ENCODE results near the gene LIPC. TPM values are rescaled to one million over a fixed set of nuclear protein-coding genes. Genes with fewer than 3 reads are reported as not detected.

The LIPC gene
- total RNA-seq, result 1 to 10 TPM in 2 of 4 donors, under 1 TPM in 1, not detected in 1; 0.48 to 8.2 (median 2.6) TPM

DNA sequence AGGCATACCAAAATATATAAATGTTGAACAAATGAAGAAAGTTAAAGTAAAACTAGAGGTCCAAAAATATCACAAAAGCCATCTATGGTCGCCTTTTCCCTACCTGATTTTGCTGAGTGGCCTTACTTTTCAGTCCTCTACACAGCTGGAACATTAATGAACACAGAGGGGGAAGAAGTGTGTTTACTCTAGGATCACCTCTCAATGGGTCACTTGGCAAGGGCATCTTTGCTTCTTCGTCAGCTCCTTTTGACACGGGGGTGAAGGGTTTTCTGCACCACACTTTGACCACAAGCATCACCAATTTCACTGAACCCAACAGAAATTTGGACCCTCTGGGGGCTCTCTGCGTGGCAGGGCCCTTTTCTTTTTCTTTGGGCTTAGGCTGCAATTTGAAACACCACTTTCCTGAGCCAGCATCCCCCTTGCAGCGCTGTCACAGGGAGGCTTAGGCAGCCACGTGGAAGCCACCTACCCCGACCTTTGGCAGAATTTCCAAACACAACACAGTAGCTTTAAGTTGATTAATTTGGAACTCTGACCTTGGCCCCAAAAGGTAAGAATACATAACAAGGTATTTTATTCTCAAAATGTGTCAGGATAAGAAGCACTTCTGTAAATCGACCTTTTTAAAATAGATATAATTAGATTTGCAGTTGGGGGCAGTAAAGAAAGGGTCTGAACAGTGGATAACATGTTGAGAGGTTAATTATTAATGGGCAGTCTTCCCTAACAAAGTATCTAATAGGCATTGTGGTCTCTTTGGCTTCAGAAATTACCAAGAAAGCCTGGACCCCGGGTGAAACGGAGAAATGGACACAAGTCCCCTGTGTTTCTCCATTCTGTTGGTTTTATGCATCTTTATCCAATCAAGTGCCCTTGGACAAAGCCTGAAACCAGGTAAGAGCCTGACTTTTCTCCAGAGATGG lies at the start of gene LIPC:
Gene LIPC, plus strand, starts transcription at position 771 of the 929 bp plus-strand sequence. Its CDS starts 42 bp downstream, at position 813.
- intact Hi-C loops (cut with DNase I; ENCODE audit: low total_unique reads), result no loop called here
- Histone ChIP-seq H3K27me3 (no peaks in the 10 kb centered on the region), H3K4me3 (no peak within 1 kb of the TSS), H3K4me1 (peaks cover 0 to 9% (median 0%) of the 10 kb centered on the region in 4 donors), H3K36me3 (no peaks in the 10 kb centered on the region), H3K9me3 (no peaks in the 10 kb centered on the region), H3K27ac (no peak within 1 kb of the TSS)
- WGBS, 2 donors (ENCODE audit: low coverage in 1 of 2), result 80 to 84% methylated on average over 4 to 10 of the region's 10 CpGs
- TF ChIP-seq POLR2A (IDR thresholded peaks at IDR 0.05), result no peak
- TF ChIP-seq, protein P1, sequence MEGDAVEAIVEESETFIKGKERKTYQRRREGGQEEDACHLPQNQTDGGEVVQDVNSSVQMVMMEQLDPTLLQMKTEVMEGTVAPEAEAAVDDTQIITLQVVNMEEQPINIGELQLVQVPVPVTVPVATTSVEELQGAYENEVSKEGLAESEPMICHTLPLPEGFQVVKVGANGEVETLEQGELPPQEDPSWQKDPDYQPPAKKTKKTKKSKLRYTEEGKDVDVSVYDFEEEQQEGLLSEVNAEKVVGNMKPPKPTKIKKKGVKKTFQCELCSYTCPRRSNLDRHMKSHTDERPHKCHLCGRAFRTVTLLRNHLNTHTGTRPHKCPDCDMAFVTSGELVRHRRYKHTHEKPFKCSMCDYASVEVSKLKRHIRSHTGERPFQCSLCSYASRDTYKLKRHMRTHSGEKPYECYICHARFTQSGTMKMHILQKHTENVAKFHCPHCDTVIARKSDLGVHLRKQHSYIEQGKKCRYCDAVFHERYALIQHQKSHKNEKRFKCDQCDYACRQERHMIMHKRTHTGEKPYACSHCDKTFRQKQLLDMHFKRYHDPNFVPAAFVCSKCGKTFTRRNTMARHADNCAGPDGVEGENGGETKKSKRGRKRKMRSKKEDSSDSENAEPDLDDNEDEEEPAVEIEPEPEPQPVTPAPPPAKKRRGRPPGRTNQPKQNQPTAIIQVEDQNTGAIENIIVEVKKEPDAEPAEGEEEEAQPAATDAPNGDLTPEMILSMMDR (IDR thresholded peaks at IDR 0.05), result no peak
- TF ChIP-seq POLR2AphosphoS5 (IDR thresholded peaks at IDR 0.05), result no peak
- TF ChIP-seq EP300 (IDR thresholded peaks at IDR 0.05; ENCODE audit: low read depth), result no peak
- in situ Hi-C loops (cut with MboI; ENCODE audit: low pct_ligation_motif_present in 1 of 4, low pct_unique_long_range_greater_than_20kb in 1 of 4, low sequenced_read_pairs in 3 of 4), result no loop called here
- no peak for DNase-seq

- Histone ChIP-seq H3K4me3 (no peak overlapping the region), H3K27me3 (no peaks in the 10 kb centered on the region), H3K4me1 (no peaks in the 10 kb centered on the region), H3K36me3 (no peaks in the 10 kb centered on the region), H3K27ac (no peak overlapping the region), H3K9me3 (no peaks in the 10 kb centered on the region)
- TF ChIP-seq, protein P1 (IDR thresholded peaks at IDR 0.05), result no peak
- TF ChIP-seq EP300 (IDR thresholded peaks at IDR 0.05; ENCODE audit: low read depth) (no peak), POLR2A (IDR thresholded peaks at IDR 0.05) (no peak), POLR2AphosphoS5 (IDR thresholded peaks at IDR 0.05) (no peak)
- in situ Hi-C loops (cut with MboI; ENCODE audit: low pct_ligation_motif_present in 1 of 4, low pct_unique_long_range_greater_than_20kb in 1 of 4, low sequenced_read_pairs in 3 of 4), result no loop called here
- DNase-seq, result no peak
- 57 to 88% methylated on average over 1 to 5 of the region's 5 CpGs for WGBS, 2 donors (ENCODE audit: low coverage in 1 of 2)
- intact Hi-C loops (cut with DNase I; ENCODE audit: low total_unique reads), result no loop called here
These were observed 47.9 kb upstream of the LIPC start for GRCh38 chr15:58383876-58384275.

- WGBS, 2 donors (ENCODE audit: low coverage in 1 of 2), result 89 to 93% methylated on average over 5 to 6 of the region's 6 CpGs
- Histone ChIP-seq H3K4me1 (no peaks in the 10 kb centered on the region), H3K4me3 (no peak overlapping the region), H3K27me3 (no peaks in the 10 kb centered on the region), H3K36me3 (no peaks in the 10 kb centered on the region), H3K9me3 (no peaks in the 10 kb centered on the region), H3K27ac (no peak overlapping the region)
- TF ChIP-seq EP300 (IDR thresholded peaks at IDR 0.05; ENCODE audit: low read depth) (no peak), POLR2A (IDR thresholded peaks at IDR 0.05) (no peak), POLR2AphosphoS5 (IDR thresholded peaks at IDR 0.05) (no peak)
- TF ChIP-seq, protein P1 (IDR thresholded peaks at IDR 0.05), result no peak
- intact Hi-C loops (cut with DNase I; ENCODE audit: low total_unique reads) (no loop called here), in situ Hi-C loops (cut with MboI; ENCODE audit: low pct_ligation_motif_present in 1 of 4, low pct_unique_long_range_greater_than_20kb in 1 of 4, low sequenced_read_pairs in 3 of 4) (no loop called here)
- DNase-seq, result no peak
These were observed 47.1 kb upstream of the LIPC start for GRCh38 chr15:58384667-58385066.

DNA sequence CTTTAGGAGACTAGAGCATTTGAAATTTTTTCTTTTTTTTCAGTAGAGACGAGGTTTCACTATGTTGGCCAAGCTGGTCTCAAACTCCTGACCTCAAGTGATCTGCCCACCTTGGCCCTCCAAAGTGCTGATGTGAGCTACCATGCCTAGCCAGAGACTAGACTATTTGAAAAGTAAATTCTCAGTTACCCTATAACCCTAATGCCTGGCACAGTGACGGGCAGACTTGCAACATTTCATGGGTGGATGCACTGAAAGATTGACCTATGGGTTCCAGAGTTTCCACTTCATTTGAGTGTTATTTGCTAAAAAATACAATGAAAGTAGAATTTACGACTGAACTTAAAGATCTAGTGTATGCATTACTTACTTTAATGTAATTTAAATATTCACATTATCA lies 45.7 kb upstream of the LIPC start:
- Histone ChIP-seq H3K4me1 (no peaks in the 10 kb centered on the region), H3K36me3 (no peaks in the 10 kb centered on the region), H3K27me3 (no peaks in the 10 kb centered on the region), H3K27ac (no peak overlapping the region), H3K4me3 (no peak overlapping the region), H3K9me3 (no peaks in the 10 kb centered on the region)
- in situ Hi-C loops (cut with MboI; ENCODE audit: low pct_ligation_motif_present in 1 of 4, low pct_unique_long_range_greater_than_20kb in 1 of 4, low sequenced_read_pairs in 3 of 4), result no loop called here
- intact Hi-C loops (cut with DNase I; ENCODE audit: low total_unique reads), result no loop called here
- no peak for DNase-seq
- TF ChIP-seq EP300 (IDR thresholded peaks at IDR 0.05; ENCODE audit: low read depth), result no peak
- WGBS, 2 donors (ENCODE audit: low coverage in 1 of 2), result 78 to 82% methylated on average over 3 of the region's 3 CpGs
